ENCODE measurements around the gene MMP14. TPM values are rescaled to one million over a fixed set of nuclear protein-coding genes. Genes with fewer than 3 reads are reported as not detected.
"Not testable (repeated sequence)": the region's sequence is repeated elsewhere in the genome, so short reads cannot be mapped to it uniquely, and the experiment has no call there.

The MMP14 gene
- total RNA-seq, 1 experiment from 2014 or later, result 313 TPM

- DNase-seq (ENCODE audit: low read depth), result no peak
Measured at GRCh38 chr14:22814373-22814772, 22.0 kb upstream of the MMP14 start.

- DNase-seq (ENCODE audit: low read depth), result no peak
Measured at GRCh38 chr14:22814941-22815713, 21.3 kb upstream of the MMP14 start, which contains the start of gene SLC7A7. Gene SLC7A7 (minus strand): TSS chr14:22815435. CDS start chr14:22813398, 2,037 bp downstream.

DNA sequence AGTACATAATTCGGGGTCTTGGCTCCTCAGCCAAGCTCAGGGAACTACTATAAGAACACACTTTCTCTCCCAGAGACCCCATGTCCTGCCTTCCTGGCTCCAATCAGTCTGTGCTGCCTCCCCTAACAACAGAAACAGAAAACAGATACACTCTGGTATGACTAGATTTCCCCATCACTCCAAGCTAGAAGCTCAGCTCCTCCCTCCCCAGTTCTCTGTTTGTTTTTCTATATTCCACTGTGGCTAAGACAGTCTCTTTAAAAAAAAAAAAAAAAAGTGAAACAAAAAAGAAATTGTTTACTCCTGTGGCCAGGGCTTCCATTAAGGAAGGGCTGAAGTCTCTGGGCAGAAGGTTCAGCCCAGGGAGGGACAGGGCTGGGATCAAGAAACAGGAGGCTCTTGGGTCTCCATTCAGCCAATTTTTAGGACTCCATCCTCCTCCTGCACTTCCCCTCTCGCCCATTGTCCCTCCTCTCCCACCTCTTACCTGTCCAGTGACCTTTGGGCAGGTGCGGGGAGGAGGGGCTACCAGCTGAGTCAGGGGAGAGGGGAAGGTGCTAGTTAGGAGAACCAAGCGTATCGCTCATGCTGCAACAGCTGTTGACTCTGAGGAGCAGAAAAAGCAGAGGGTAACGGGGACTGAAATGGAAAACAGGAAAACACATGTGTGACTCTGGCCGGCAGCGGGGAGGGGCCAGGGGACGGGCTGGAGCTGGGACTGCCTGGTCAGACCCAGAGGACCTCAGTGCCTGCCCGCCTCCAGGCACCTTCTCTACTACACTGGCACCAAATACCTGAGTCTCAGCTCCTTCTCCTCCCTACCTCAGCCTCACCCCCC is 17.0 kb upstream of the MMP14 start:
- DNase-seq (ENCODE audit: low read depth), result peak; percentile 85

GRCh38 chr14:22820731-22821130 is 15.7 kb upstream of the MMP14 start:
- peak; percentile 68 for DNase-seq (ENCODE audit: low read depth)

GRCh38 chr14:22821193-22822015 is 15.0 kb upstream of the MMP14 start:
- no peak for DNase-seq (ENCODE audit: low read depth)

DNA sequence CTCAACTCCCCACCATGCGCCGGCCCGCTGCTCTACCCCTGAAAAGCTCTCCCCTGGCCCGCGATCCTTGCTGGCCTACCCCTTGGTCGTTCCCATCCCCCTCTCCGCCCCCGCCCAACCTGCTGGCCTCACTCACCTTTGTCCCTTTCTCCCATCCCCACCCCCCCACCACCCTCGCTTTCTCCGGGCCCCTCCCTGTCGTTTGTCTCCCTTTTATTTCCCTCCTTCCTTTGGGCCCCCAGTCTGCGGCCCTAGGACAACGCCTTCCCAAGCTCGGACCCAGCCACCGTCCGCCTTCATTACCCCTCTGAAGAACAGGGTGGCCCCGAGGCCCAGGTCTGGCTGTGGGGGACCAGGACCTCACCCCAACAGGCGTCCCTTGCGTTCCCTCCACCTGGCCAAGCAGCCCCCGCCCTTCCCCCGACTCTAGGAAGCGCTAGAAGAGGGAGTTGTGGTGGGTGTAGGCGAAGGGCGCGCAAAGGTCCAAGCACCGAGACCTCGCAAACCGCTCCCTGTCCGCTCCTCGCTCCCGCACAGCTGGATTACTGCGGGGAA is 14.3 kb upstream of the MMP14 start:
- DNase-seq (ENCODE audit: low read depth), result no peak

DNA sequence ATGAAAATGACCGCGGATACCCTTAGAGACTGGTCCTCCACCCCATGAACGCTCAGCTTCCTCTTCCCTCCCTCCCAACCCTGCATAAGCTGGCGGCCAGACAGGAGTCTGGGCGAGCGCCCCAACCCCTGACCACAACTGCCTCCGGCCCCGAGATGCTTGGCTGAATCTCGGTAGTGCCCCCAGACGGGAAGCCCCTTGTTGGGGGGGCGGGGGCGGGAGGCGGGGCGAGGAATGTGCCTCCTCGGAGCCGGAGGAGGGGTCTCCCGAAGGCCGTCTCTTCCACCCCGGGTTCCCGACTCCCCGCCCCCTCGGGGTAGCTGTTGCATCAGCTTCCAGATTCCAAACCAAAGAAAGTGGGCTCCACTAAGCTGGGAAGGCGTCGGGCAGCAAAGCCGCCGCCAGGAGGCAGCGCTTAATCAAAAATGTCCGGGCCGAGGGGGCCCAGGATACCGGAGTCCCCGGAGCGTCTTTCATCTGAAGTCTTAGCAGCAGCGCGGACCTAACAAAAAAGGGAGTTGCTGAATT is 13.8 kb upstream of the MMP14 start:
- peak; percentile 88 for DNase-seq (ENCODE audit: low read depth)

GRCh38 chr14:22824711-22825359 is 11.6 kb upstream of the MMP14 start:
- DNase-seq (ENCODE audit: low read depth), result peak; percentile 97

- not testable (repeated sequence) for DNase-seq (ENCODE audit: low read depth)
Measured at GRCh38 chr14:22829076-22829660, 7.2 kb upstream of the MMP14 start.

DNA sequence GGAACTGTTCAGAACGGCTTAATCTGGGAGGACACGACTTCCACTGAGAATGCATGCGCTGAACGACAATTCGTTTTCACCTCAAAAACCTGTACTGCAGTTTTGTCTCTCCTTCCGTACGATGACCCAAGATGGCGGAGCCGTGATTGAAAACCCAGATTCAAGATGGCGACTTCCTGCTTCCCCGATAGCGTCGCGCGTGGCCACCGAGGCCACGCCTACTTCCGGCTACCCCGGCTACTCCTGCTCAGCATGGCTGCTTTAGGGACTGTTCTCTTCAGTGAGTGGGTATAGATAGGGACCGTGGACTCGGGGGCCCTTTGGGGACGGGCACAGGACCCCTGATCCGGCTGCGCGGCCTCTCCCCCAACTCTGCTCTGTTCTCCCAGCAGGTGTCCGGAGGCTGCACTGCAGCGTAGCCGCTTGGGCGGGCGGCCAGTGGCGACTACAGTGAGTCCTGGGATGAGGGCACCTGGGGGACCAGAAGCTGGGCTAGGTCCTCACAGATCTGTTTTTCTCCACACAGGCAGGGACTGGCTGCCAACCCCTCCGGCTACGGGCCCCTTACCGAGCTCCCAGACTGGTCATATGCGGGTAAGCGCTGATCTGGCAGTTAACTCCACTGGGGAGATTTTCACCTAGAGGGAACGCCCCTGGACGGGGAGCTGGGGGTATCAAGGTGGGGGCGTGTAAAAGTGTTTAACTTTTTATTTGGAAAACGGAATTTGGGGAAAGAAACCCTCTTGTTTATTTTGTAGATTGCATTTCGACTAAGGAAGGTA is 6.5 kb upstream of the MMP14 start, which contains the start of gene MRPL52:
Gene MRPL52, plus strand, starts transcription at position 227 of the 782 bp plus-strand sequence. Its CDS starts 26 bp downstream, at position 253.
- DNase-seq (ENCODE audit: low read depth), result peak; percentile 88

DNA sequence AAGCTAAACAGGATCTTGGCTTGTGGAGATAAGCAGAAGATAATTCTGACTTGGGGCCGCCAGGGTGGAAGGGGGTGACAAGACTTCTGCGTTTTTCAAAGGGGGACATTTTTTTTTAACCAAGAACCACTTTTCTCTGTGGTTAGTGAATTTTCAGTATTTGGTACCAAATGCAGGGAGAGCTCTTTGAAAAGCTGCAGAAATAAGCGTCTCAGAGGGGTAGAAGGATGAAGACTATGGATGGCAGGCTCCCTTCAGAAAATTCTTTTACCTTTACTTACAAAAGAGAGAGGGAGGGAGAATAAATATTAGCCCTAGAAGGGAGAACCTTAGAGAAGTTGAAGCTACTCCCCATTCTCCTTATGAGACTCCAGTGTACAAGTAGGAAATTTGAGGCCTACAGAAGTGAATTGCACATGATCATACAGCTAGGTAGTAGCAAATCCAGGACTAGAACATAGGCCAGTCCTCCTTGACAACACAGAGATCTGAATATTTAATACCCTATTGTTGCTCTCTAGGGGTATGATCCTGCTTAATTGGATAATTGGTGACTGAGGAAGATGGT is 5.9 kb upstream of the MMP14 start:
- DNase-seq (ENCODE audit: low read depth), result no peak

GRCh38 chr14:22835505-22835904 is 880 bp upstream of the MMP14 start:
- DNase-seq (ENCODE audit: low read depth), result no peak

- DNase-seq (ENCODE audit: low read depth), result peak; percentile 71
Measured at GRCh38 chr14:22837114-22837749, 847 bp downstream of the MMP14 start.

- DNase-seq (ENCODE audit: low read depth), result peak; percentile 56
Measured at GRCh38 chr14:22837750-22838538, 1.6 kb downstream of the MMP14 start.

DNA sequence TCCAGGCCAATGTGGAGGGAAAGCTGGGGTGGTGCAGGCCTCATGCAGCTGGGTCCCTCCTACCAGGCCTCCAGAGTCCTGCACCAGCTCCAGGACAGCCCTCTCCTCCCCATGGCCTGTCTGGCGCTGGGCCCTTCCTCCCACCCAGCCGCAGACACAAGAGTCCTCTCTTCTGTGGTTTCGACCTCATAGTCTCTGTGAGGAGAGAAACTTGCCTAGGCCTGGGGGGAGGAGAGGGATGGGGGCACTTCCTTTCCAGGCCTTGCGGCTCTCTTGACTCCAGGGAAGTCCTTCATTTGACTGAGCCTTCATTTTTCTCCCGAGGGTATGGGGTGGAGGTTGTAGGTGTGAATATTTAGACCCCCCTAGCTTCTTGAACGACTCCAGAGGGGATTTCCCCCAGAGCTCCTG is 2.3 kb downstream of the MMP14 start:
- DNase-seq (ENCODE audit: low read depth), result peak; percentile 84

DNA sequence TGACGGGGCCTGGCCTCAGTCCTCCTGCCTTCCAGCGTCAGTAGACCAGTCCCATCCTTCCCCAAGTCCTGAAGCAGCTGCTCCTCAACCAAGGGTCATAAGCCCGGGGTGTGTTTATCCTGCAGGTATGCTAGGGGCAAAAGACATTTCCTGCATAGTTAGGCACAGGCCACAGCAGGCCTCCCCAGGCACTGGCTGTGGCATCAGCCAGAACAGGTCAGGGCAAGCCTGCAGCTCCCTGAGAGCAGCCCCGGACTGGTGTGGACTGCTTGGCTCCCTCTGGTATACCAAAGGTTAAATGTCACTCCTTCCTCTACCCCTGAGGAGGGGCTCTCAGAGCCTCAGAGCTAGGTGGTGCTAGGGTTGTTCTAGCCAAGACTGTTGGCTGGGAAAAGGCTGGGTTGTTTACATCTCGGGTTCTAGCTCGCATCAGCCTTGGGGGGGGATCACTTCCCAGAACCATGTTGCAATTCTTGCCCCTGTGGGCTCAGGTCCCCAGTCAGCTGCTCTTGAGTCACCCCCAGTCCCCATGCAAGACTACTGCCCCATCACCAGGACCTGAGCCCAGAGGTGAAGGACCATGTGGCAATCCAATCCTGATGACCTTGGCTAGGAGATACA is 2.9 kb downstream of the MMP14 start:
- DNase-seq (ENCODE audit: low read depth), result peak; percentile 7

- no peak for DNase-seq (ENCODE audit: low read depth)
Measured at GRCh38 chr14:22841311-22841710, 4.9 kb downstream of the MMP14 start.

Data from M059J (cell line).